GM21528 (cell line): Measurements from ENCODE around the gene COPZ1.
"Not testable (repeated sequence)": the region's sequence is repeated elsewhere in the genome, so short reads cannot be mapped to it uniquely, and the experiment has no call there.

ENCODE experiments used
- ATAC-seq: cut with Tn5 transposase; IDR thresholded peaks from one replicate; pipeline ENCODE4 v1.9.1; 2021; ENCODE audit warnings: mild to moderate bottlenecking, moderate library complexity; ENCODE audit not compliant: unreplicated experiment, low FRiP score

Gene COPZ1

DNA sequence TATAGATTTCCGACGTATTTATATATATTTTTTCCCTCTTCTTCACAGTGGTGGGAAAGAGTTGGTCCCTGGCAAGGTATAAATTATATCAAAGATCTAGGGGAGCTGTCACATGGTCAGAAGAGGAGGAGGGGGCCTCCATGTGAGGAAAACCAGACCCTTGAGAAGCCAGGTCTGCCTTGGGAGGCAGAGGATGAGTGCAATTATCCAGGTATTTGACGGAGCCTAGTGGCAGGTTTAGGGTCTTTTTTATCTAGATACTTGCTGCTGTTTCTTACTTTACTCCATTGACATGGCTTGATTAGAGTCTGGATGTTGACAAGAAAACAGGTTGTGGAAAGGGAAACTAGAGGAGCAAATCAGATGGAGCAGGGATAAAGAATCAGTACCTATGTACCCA, 5.5 kb downstream of the COPZ1 start:
- ATAC-seq: no peak

DNA sequence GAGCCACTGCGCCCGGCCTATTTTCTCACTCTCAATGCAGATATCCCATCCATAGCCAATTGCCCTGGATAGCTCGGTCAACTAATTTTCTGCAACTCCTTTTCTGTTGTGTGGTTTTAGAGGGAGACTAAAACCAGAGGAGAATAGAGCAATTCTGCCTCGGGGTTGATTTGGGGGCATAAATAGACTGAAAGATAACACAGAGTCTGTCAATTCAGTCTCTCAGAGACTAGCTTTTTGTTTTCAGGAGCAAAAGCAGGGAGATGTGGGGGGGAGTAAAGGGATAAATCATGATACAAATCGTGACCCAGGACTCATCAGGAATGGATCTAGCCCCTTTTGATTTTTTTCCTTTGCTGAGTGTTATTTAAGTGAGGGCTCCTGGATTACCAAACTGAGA, 6.5 kb downstream of the COPZ1 start:
- ATAC-seq: no peak

- no peak for ATAC-seq
These were observed 8.6 kb downstream of the COPZ1 start for GRCh38 chr12:54333420-54334034.

DNA sequence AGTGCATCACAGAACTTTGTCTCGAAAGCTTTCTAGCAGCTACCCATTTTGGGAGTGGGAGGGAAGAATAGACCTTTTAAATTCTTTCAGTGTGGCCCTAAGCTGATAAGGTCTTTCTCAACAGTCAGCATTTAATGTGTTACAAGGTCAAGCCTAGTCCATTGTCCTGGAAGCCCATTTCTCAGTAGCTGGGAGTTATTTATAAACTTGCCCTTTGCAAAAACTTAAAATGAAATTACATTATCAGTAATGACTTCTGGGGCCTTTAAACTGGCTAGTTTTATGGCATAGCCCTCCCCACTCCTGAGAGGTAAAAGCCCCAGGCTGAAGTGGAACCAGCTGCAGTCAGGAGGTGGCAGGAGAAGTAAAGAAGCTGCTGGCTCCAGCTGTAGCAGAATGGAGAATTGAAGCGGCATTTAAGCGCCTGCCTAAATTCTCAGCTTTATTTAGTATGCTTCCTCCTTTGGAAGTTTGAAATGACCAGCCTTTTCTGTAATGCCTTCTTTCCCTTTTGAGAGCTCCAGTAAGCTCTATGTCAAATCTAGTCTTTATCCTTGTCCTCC, 12.4 kb downstream of the COPZ1 start:
- no peak for ATAC-seq

DNA sequence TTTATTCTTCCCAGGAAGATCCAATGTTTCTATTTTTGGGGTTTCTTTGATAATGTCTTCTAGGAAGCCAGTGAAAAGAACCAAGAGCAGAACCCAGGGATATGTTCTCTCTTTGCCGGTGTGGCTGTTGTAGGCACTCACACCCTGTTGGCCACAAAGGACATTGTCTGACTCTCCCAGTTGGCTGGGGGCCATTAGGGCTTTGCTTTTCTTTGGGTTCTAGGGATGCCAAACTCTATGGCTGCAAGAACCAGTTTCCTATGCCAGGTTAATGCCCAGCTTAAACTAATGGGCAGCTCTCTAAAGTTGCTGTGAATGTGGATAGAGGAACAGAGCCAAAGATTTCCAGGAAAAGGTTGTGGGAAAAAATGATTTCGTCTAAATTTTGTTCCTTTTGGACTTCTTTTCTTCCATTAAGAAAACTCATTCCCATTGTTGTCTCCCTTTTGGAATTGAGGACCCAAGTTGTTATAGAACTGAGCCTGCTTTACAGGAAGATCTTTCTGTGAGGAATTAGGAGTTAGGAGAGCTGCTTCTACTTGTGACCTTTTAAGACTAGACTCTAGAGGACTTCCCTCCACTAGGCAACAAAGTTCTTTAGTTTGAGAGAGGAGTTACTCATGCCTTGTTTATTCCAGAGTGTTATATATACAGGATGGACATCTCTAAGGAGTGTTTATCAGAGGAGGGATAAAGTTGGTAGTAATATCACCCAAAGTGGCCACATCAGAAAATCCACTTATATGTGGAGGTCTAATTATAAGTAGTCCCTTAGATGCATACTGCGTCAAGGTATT, 13.1 kb downstream of the COPZ1 start:
- no peak for ATAC-seq

GRCh38 chr12:54338698-54339296, 13.9 kb downstream of the COPZ1 start:
- no peak for ATAC-seq

- no peak for ATAC-seq
These were observed 15.9 kb downstream of the COPZ1 start for GRCh38 chr12:54340846-54341245.

DNA sequence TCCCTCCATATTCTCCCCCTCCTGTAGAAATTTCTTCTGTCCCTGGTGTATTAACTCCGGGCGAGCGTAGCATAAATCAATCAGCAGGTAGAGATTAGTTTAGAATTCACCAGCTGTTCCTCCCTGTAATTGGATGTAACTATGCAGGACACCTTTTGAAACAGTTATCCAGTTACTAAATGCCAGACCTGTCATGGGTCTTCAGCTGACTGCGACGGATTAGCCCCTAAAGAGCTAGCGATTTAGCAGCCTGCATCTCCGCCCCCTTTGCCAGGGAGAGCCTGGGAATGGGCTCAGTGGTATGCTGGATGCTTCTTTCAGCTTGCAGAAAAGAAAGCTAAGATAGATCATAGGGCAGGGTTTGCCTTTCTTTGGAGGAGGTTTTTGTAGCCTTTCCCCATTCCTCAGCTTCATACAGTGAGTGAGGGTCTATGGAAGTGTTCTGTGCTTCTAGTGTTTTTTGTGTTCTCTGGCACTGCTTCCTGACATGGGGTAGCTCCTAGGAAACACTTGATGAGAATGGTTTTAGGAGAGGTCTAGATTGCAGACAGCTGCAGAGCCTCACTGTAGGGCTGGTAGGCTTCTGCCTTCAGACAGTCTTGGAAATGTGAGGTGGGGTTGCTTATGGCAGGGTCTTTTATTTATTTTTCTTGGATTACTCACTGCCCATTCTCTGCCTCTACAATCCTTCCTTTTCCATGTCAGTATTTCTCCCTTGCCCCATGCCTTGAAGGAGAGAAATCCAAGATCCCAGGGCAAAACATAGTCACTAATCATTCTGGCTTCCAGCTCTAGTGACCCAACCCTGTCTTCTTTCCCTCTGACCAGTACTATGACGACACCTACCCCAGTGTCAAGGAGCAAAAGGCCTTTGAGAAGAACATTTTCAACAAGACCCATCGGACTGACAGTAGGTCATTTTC, 16.7 kb downstream of the COPZ1 start:
- no peak for ATAC-seq

- no peak for ATAC-seq
These were observed 24.1 kb downstream of the COPZ1 start for GRCh38 chr12:54349036-54349435.

DNA sequence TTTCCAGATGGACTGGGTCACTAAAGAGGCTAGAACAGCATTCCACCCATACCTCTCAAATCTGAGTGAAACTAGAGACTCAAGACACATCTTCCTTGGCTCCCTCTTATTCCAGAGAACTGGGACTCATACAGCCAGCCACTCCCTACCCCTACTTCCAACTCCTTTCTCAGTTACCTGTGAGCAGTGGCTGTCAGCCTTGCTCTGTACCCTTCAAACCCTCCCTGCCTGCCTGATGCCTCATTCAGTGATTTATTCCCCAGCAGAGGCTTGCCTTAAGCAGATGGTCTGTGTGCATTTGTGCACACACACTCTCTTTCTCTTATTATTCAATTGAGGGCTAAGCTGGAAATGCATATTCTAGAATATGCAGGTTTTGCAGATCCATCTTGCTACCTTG, 24.7 kb downstream of the COPZ1 start:
- no peak for ATAC-seq

GRCh38 chr12:54350743-54351142, 25.8 kb downstream of the COPZ1 start:
- ATAC-seq: no peak

DNA sequence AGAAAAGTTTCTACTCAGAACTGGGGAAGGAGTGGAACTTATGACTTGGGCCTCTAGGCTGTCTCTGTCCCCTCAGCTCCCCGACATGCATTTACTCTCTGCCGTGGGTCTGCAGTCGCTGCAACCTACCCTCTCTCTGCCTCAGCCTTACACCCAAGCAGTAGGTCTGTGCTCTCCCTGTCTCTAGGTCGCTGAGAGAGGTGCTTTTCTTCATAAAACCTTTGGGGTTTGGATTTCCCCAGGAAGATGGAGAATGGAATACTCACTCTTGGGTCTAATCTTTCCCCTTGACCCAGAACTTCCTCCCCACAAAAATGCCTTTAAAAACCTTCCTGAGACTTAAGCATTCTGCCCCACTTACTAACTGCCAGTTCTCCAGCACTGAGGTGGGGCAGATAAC, 26.4 kb downstream of the COPZ1 start:
- no peak for ATAC-seq

GRCh38 chr12:54352022-54352531, 27.1 kb downstream of the COPZ1 start:
- no peak for ATAC-seq

DNA sequence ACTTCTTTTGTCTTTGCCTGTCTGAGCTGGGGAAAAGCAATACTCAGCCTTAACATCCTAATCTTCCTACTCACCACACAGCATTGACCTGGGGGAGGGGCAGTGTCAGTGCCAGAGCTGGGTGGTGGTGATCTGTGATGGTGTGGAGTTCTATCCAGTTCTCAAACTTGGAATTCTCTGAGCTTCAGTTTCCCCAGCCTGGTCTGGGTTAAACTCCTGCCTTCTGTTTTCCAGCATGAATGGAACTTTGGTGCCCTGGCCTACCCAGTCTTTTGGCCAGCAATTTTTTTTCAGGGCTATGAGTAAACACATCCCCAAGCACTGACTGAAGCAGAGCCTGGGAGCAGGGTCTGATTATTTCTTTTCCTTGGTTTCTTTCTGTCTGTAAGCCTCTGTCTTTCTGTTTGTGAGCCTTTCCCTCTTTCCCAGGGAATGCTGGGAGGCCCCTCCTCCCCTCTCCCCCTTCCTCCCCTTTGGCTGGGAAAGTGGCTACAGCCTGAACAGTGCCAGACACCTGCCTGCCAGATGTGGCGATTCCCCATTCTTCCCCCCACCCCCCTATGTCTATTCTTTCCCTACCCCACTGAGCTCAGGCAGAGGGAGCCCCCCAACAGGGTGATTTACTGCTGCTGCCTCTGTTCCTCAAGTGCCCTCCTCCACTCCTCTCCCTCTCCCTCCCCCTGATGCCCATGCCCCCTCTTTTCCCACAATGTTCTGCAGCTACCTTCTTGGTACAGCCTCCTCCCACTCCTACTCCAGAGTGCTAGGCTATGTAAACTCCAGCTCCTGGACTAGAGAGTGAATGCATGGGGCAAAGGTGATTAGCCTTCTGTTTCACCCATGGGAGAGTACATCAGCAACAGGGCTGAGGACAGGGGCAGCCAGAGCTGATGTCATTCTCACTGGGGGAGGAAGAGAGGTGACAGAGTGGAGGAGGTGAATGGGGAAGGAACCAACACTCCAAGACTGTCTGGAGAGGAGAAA, 28.3 kb downstream of the COPZ1 start:
- no peak for ATAC-seq

- not testable (repeated sequence) for ATAC-seq
These were observed 29.3 kb downstream of the COPZ1 start for GRCh38 chr12:54354271-54354670.

DNA sequence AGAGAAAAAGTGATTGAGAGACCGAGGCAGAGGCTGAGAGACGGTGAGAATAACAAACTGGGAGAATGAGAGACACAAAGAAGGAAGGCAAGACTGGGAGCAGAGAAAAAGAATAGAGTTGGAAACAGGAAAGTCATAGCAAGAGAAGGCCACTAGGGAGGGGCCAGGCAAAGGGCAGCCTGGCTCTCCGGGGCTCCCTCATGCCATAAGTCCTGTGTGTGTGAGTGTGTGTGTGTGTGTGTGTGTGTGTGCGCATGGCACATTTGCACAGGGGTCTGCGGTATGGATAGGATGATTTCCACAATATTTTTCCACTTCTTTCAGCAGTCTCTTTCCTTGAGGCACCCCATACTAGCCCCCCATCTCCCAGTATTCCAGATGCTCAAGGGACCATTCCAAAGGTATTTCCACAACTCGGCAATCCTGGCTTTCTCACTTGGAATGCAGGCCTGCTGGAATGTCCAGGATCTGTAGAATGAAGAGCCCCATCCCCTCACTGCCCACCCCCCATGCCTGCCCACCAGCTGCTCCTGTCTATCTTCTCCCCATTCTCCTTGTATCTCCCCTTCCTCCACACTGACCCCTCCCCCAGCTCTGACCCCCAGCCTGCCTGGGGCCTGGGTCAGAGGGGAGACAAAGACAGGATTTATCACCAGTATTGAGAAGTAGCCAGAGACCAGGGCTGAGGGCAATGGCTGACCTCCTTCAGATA, 30.3 kb downstream of the COPZ1 start:
- no peak for ATAC-seq

- ATAC-seq: no peak
These were observed 31.3 kb downstream of the COPZ1 start for GRCh38 chr12:54356228-54356627.

DNA sequence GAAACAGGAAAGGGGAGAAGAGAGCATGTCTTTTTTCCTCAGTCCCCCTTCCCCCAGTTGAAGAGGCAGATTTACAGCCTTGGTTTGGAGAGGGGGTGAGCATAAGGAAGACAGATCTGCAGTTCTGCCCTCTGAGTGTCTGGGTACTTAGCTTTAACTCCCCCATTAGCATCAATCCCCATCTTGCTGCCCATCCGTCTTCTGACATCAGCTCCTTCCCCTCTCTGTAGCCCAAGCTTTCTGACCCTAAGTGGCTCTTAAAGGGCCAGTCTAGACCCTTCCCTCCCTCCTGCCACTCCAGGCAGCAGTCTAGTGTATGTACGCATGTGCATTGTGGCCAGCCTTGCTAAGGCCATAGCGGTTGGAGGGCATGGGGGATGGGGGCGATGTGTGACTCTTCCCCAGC, 32.0 kb downstream of the COPZ1 start:
- ATAC-seq: no peak
